GM19193 (cell line): Measurements from ENCODE around the gene SUCNR1.

ENCODE experiments used
- POLR2A ChIP-seq: IDR thresholded peaks from 4 replicates; pipeline ENCODE4 v1.6.1; 2011; ENCODE audit not compliant: insufficient read depth, insufficient read length; ENCODE audit errors: extremely low read depth

Gene SUCNR1

DNA sequence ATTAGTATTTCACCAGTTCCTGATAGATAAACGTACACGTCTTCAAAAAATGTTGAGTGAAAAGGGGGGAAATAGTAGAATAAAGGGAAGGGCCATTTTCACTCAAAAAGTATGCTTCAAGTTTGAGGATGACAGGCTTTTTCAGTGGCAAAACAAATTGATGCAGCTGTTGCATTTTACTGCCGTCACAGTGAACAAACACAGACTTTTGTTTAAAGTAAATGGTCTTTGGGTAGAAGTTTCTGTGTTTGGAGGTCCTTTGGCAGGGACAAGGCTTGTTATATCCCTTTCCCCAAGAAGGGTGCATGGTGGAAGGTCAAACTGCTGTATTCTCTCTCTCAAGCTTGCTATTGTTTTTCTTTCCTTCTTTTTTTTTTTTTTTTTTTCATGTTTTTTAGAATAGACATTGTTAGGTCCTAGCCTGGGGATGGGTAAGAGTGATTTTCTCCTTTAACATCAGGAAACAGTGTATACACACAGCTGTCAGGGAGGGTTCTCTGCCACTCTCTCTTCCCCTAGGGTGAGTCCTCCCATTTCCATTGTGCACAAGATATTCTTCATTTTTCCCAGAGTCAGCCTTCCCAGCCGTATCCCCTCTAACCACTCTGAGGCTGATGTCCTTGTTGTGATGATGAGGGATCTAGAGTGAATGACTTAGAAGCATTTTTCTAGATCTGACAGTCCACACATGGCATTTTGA is 6.6 kb upstream of the SUCNR1 start:
- TF ChIP-seq POLR2A, result no peak

DNA sequence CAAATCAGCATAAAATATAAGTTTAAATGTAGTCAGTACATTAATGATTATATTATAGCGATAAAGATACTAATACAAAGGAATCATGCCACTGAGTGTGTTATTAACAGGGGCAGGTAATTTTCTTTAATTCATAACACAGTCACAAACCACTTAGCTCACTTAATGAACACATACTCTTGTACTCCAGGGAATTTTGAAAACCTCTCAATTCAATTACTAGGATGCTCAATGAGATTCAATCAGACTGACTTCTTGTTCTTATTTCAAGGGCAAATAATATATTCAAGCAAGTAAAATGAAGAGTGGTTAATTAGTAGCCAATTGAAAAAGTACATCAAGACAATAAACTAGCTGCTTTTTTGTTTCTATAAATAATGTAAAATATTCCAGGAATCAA is 5.8 kb upstream of the SUCNR1 start:
- no peak for TF ChIP-seq POLR2A

DNA sequence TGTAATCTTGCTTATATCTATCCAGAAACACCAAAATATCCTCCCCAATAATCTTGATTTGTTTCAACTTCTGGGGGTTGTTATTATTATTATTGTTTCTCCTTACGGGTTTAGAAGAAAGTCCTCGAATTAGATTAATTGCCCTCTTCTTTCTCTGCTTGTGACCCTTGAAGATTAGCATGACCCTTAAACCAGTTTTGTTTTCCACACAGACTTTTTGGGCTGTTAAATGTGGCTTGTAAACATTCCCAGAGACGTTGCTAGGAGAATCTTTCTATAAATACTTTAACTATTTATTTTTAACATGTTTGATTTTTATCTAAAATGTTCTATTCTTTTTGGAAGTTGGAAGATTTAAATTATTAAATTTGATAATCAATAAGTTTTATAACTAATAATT is 4.3 kb upstream of the SUCNR1 start:
- no peak for TF ChIP-seq POLR2A

GRCh38 chr3:151871639-151872468 is 1.6 kb upstream of the SUCNR1 start:
- TF ChIP-seq POLR2A, result no peak

DNA sequence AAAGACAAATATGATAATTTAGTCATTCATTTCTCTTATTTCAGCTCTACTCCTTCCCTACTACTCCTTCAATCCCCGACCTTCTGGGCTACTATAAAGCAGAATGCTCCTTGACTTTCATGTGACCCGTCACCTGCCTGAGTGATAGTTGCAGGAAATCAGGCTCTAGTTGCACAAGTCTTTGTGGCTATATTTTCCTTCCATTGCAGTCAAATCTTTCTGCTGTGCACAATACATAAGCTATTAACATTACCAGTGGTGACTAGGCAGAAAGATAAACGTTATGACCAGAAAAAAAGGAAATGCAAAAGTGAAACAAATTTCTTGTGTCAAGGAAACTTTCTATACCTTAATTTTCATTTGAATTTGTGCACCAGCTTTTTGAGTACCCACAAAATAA is 2.3 kb downstream of the SUCNR1 start:
- no peak for TF ChIP-seq POLR2A

DNA sequence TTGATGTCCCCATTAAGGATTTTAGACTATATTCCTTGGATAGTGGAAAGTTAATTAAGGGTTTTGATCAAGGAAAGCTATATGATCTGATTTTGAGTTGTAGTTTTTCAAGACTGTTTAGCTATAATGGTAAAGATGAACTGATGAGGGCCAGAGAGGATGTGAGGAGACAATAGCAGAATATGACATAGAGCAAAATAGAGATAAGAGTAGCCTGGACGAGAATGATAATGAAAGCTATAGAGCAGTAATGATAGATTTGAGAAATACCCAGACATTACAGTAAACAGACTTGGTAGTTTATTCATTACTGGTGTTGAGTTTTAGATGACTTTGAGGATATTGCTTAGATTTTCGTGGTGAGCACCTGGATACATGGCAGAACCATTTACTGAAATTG is 3.8 kb downstream of the SUCNR1 start:
- no peak for TF ChIP-seq POLR2A

DNA sequence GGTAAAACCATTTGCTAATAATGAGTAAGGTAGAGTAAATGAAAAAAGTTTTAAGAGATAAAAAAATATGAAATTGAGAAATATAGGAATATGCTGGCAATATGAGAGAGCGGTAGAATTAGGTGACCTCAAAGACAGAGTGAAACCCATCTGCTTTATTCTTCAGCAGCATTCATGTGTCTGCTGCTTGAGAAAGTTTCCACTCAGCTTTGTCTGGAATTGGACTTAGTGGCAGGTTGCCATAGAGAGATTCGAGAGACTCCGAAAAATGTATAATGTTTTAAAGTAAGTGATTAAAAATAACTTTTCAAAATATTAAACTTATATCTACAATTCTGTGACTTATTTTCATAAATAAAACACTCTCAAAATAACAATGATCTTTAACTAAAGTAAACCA is 5.0 kb downstream of the SUCNR1 start:
- TF ChIP-seq POLR2A, result no peak

- TF ChIP-seq POLR2A, result no peak
Measured at GRCh38 chr3:151879037-151879436, 5.6 kb downstream of the SUCNR1 start.

- no peak for TF ChIP-seq POLR2A
Measured at GRCh38 chr3:151879679-151880415, 6.4 kb downstream of the SUCNR1 start.

DNA sequence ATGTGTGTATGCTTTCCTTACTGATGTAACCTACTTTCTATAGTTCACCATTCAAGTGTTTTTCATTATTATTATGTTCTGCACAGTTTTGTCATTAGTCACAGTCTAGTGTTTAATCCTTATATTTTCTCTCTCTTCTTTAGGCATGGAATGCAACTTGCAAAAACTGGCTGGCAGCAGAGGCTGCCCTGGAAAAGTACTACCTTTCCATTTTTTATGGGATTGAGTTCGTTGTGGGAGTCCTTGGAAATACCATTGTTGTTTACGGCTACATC is 6.9 kb downstream of the SUCNR1 start:
- TF ChIP-seq POLR2A, result no peak

GRCh38 chr3:151881137-151881536 is 7.7 kb downstream of the SUCNR1 start:
- TF ChIP-seq POLR2A, result no peak

GRCh38 chr3:151890721-151891141 is 17.3 kb downstream of the SUCNR1 start:
- TF ChIP-seq POLR2A, result no peak

GRCh38 chr3:151891721-151892120 is 18.3 kb downstream of the SUCNR1 start:
- no peak for TF ChIP-seq POLR2A

DNA sequence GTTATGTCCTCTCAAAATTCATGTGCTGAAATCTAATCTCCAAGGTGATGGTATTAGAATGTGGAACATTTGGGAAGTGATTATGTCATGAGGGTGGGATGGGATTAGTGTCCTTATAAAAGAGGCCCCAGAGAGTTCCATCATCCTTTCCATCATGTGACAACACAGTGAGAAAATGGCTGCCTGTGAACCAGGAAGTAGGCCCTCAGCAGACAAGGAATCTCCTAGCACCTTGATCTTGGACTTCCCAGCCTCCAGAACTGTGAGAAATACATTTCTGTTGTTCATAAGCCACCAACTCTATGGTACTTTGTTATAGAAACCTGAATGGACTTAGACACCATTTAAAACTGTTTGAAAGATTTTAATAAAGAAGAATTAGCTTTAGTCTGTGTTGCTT is 20.8 kb downstream of the SUCNR1 start:
- TF ChIP-seq POLR2A, result no peak

- TF ChIP-seq POLR2A, result no peak
Measured at GRCh38 chr3:151895478-151896241, 22.2 kb downstream of the SUCNR1 start.
